Liver (tissue), 9 donors: Measurements from ENCODE around the gene AKNA. TPM values are rescaled to one million over a fixed set of nuclear protein-coding genes. Genes with fewer than 3 reads are reported as not detected.

ENCODE experiments used
- DNase-seq: peaks from one replicate; pipeline ENCODE4 v3.0.0-alpha.2; 2017; ENCODE audit warnings: low spot score
- H3K27ac ChIP-seq, 2 donors: one replicate each; pipeline ENCODE4 v1.7.0; 2013; ENCODE audit warnings: inconsistent platforms in 2 of 2, low read length in 2 of 2, control low read depth in 1 of 2, low read depth in 1 of 2, mild to moderate bottlenecking in 1 of 2
- H3K27me3 ChIP-seq, 4 donors: one replicate each; pipeline versions ENCODE4 v1.6.1 to v1.7.0; 2013; ENCODE audit warnings: low read length in 3 of 4, inconsistent platforms in 1 of 4, mild to moderate bottlenecking in 1 of 4, moderate library complexity in 1 of 4; ENCODE audit not compliant: control insufficient read depth in 4 of 4, insufficient read depth in 4 of 4
- H3K36me3 ChIP-seq, 4 donors: one replicate each; pipeline versions ENCODE4 v1.6.1 to v1.7.0; 2013; ENCODE audit warnings: low read length in 3 of 4, mild to moderate bottlenecking in 3 of 4, low read depth in 1 of 4, moderate library complexity in 1 of 4; ENCODE audit not compliant: control insufficient read depth in 4 of 4, insufficient read depth in 3 of 4
- H3K4me1 ChIP-seq, 4 donors: one replicate each; pipeline versions ENCODE4 v1.6.1 to v1.7.0; 2013; ENCODE audit warnings: low read length in 3 of 4, mild to moderate bottlenecking in 3 of 4, moderate library complexity in 1 of 4; ENCODE audit not compliant: control insufficient read depth in 4 of 4, insufficient read depth in 4 of 4
- H3K4me3 ChIP-seq, 3 donors: one replicate each; pipeline versions ENCODE4 v1.6.1 to v1.7.0; 2013; ENCODE audit warnings: low read length in 3 of 3, control low read depth in 1 of 3, low read depth in 1 of 3, mild to moderate bottlenecking in 1 of 3
- H3K9ac ChIP-seq, 2 donors: one replicate each; pipeline ENCODE4 v1.7.0; 2013; ENCODE audit warnings: low read length in 2 of 2, mild to moderate bottlenecking in 2 of 2, moderate library complexity in 2 of 2, control low read depth in 1 of 2, low read depth in 1 of 2
- H3K9me3 ChIP-seq, 4 donors: one replicate each; pipeline versions ENCODE4 v1.6.1 to v1.7.0; 2013; ENCODE audit warnings: low read length in 3 of 4; ENCODE audit not compliant: control insufficient read depth in 4 of 4
- CTCF ChIP-seq: fragments of 150-350 bp; IDR thresholded peaks from 2 replicates; pipeline ENCODE4 v1.5.1; 2017; ENCODE audit warnings: improper control_type of control experiment, low read depth, low read length; ENCODE audit not compliant: missing input control
- EGR1 ChIP-seq, 2 donors: IDR thresholded peaks; 2 replicates each; pipeline ENCODE4 v1.6.1; 2016 to 2018; ENCODE audit warnings: antibody characterized with exemption in 2 of 2, low read depth in 2 of 2
- FOXA1 ChIP-seq: IDR thresholded peaks from 2 replicates; pipeline ENCODE4 v1.6.1; 2016; ENCODE audit warnings: antibody characterized with exemption
- FOXA2 ChIP-seq: IDR thresholded peaks from 2 replicates; pipeline ENCODE4 v1.6.1; 2016; ENCODE audit warnings: antibody characterized with exemption
- GABPA ChIP-seq, 2 donors: IDR thresholded peaks in 1 of 2; conservative IDR thresholded peaks in 1 of 2; 2 replicates each; pipeline ENCODE4 v1.6.1; 2016; ENCODE audit warnings: antibody characterized with exemption in 2 of 2, mild to moderate bottlenecking in 1 of 2, moderate library complexity in 1 of 2
- HNF4A ChIP-seq, 2 donors: conservative IDR thresholded peaks; 2 replicates each; pipeline ENCODE4 v1.6.1; 2016; ENCODE audit warnings: antibody characterized with exemption in 2 of 2, mild to moderate bottlenecking in 2 of 2
- HNF4G ChIP-seq: IDR thresholded peaks from 2 replicates; pipeline ENCODE4 v1.6.1; 2016; ENCODE audit warnings: antibody characterized with exemption
- MAX ChIP-seq: IDR thresholded peaks from 2 replicates; pipeline ENCODE4 v1.6.1; 2016; ENCODE audit warnings: antibody characterized with exemption
- NR2F2 ChIP-seq: IDR thresholded peaks from 2 replicates; pipeline ENCODE4 v1.6.1; 2016; ENCODE audit warnings: antibody characterized with exemption
- RAD21 ChIP-seq, 2 donors: IDR thresholded peaks; 2 replicates each; pipeline ENCODE4 v1.6.1; 2016; ENCODE audit warnings: antibody characterized with exemption in 2 of 2, mild to moderate bottlenecking in 2 of 2
- REST ChIP-seq: IDR thresholded peaks from 2 replicates; pipeline ENCODE4 v1.6.1; 2016; ENCODE audit warnings: antibody characterized with exemption, mild to moderate bottlenecking
- RXRA ChIP-seq, 2 donors: IDR thresholded peaks; 2 replicates each; pipeline ENCODE4 v1.6.1; 2017 to 2018; ENCODE audit warnings: antibody characterized with exemption in 2 of 2, mild to moderate bottlenecking in 1 of 2
- TAF1 ChIP-seq: conservative IDR thresholded peaks from 2 replicates; pipeline ENCODE4 v1.6.1; 2016; ENCODE audit warnings: antibody characterized with exemption, mild to moderate bottlenecking
- YY1 ChIP-seq: IDR thresholded peaks from 2 replicates; pipeline ENCODE4 v1.6.1; 2016; ENCODE audit warnings: antibody characterized with exemption, mild to moderate bottlenecking
- WGBS: extraction: QIAGEN DNeasy Blood & Tissue Kit; methylation state at CpG from one replicate; pipeline ENCODE4 v1.1.7; 2013; 5-methylcytosine and 5-hydroxymethylcytosine counted together
- polyA plus RNA-seq, 2 donors: library from polyadenylated mRNA; stranded (reverse) in 1 of 2; unstranded in 1 of 2; fragments of 200-250 nt in 1 of 2; fragments of >200 nt in 1 of 2; fragmentation: Nextera tagmentation in 1 of 2; extraction: Ambion mirVana in 1 of 2; gene quantifications; one replicate each; pipeline versions ENCODE4 v1.2.1 to v1.2.3, GENCODE V29; 2013 to 2015
- total RNA-seq, 2 donors: library from RNA; depleted of rRNA; stranded (reverse); fragments of >200 nt; gene quantifications; one replicate each; pipeline ENCODE4 v1.2.3, GENCODE V29; 2014
- TF ChIP-seq, protein P1 (sequence below): IDR thresholded peaks from 2 replicates; pipeline ENCODE4 v1.6.1; 2016; ENCODE audit warnings: antibody characterized with exemption
- TF ChIP-seq, protein P2 (sequence below): IDR thresholded peaks from 2 replicates; pipeline ENCODE4 v1.6.1; 2016; ENCODE audit warnings: antibody characterized with exemption
- donor health status: healthy.
- donor health status: healthy.
- donor health status: healthy.
- donor health status: healthy.
- donor health status: healthy.

Gene AKNA
- total and polyA plus RNA-seq, 4 donors: 4.2 to 31.7 (median 6.9) TPM

GRCh38 chr9:114367366-114367765, 20.4 kb downstream of the AKNA start:
- H3K4me1 ChIP-seq: peaks cover 3 to 34% (median 31%) of the 10 kb centered on the region in 4 donors
- no peaks in the 10 kb centered on the region for H3K27me3 ChIP-seq
- WGBS: 91% methylated on average over 6 of the region's 6 CpGs
- no peak for DNase-seq
- no peak overlapping the region for H3K9ac ChIP-seq
- peak overlapping the region; percentile 10 to 65 for H3K27ac ChIP-seq
- peaks cover 6 to 19% (median 11%) of the 10 kb centered on the region in 4 donors for H3K36me3 ChIP-seq
- no peak overlapping the region for H3K4me3 ChIP-seq
- no peaks in the 10 kb centered on the region for H3K9me3 ChIP-seq
- TF ChIP-seq EGR1 (IDR thresholded peaks at IDR 0.05; ENCODE audit: low read depth in 2 of 2): no peak
- TF ChIP-seq GABPA (IDR thresholded peaks at IDR 0.05 in 1 of 2, conservative IDR thresholded peaks at IDR 0.05 in 1 of 2): no peak

DNA sequence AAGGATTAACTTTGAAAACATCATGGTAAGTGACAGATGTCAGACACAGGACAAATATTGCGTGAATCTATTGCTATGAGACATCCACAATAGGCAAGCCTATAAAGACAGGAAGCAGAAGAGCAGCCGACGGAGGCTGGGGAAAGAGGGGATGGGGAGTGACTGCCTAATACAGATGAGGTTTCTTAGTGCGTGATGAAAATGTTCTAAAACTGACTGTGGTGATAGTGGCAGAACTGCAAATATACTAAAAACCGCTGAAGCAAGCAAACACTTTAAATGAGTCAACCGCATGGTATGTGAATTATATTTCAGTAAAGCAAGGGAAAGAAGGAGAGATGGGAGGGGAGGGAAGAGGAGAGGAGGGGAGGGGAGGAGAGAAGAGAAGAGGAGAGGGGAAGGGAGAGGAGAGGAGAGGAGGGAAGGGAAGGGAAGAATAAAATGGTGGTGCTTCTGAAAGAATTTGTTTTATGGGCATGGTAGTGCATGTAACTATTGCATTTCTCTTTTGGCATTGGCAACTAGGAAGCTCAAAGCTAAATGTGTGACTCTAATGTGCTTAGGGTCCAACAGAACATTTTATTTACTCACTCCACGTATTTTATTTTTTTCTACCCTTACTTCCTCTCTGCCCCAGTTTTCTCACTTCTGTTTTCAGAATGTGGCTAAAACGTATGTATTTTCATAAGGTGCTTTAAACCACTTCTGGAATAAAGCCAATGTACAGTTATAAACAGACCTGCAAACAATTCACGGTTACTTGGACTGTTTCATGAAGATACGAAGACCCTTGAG, 21.3 kb downstream of the AKNA start:
- DNase-seq: no peak
- peak overlapping the region; percentile 62 to 65 for H3K27ac ChIP-seq
- H3K36me3 ChIP-seq: peaks cover 7 to 25% (median 18%) of the 10 kb centered on the region in 4 donors
- H3K9ac ChIP-seq: peak overlapping the region in 1 of 2 donors; percentile 26
- no peak for TF ChIP-seq GABPA (IDR thresholded peaks at IDR 0.05 in 1 of 2, conservative IDR thresholded peaks at IDR 0.05 in 1 of 2)
- TF ChIP-seq RAD21 (IDR thresholded peaks at IDR 0.05): no peak
- no peak for TF ChIP-seq CTCF
- no peak for TF ChIP-seq RXRA (IDR thresholded peaks at IDR 0.05)
- TF ChIP-seq, protein P1, sequence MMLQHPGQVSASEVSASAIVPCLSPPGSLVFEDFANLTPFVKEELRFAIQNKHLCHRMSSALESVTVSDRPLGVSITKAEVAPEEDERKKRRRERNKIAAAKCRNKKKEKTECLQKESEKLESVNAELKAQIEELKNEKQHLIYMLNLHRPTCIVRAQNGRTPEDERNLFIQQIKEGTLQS: no peak
- no peak for TF ChIP-seq NR2F2
- TF ChIP-seq, protein P2, sequence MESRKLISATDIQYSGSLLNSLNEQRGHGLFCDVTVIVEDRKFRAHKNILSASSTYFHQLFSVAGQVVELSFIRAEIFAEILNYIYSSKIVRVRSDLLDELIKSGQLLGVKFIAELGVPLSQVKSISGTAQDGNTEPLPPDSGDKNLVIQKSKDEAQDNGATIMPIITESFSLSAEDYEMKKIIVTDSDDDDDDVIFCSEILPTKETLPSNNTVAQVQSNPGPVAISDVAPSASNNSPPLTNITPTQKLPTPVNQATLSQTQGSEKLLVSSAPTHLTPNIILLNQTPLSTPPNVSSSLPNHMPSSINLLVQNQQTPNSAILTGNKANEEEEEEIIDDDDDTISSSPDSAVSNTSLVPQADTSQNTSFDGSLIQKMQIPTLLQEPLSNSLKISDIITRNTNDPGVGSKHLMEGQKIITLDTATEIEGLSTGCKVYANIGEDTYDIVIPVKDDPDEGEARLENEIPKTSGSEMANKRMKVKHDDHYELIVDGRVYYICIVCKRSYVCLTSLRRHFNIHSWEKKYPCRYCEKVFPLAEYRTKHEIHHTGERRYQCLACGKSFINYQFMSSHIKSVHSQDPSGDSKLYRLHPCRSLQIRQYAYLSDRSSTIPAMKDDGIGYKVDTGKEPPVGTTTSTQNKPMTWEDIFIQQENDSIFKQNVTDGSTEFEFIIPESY: no peak
- no peak overlapping the region for H3K4me3 ChIP-seq
- WGBS: 56% methylated on average over 10 of the region's 10 CpGs
- peaks cover 3 to 34% (median 31%) of the 10 kb centered on the region in 4 donors for H3K4me1 ChIP-seq
- H3K27me3 ChIP-seq: no peaks in the 10 kb centered on the region
- H3K9me3 ChIP-seq: no peaks in the 10 kb centered on the region

DNA sequence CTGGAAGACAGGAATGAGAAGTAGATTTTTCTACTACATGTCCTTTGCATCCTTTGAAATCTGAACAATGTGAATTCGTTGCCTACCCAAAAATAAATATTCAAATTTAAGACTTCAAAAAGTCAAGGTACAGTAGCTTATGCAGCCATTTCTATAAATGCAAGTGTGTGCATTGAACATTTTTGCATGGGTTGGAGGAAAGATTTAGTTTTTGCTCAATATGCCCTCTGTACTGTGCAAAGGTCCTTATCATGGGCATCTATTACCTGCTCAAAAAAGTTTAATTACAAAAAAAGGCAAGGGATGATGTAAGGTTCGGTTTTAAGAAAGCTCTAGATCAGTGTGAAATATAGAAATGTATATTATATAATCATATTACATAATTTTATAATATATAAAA, 22.6 kb downstream of the AKNA start:
- DNase-seq: no peak
- no peaks in the 10 kb centered on the region for H3K27me3 ChIP-seq
- peaks cover 3 to 34% (median 31%) of the 10 kb centered on the region in 4 donors for H3K4me1 ChIP-seq
- peaks cover 5 to 37% (median 26%) of the 10 kb centered on the region in 4 donors for H3K36me3 ChIP-seq
- no peak overlapping the region for H3K9ac ChIP-seq
- 46% methylated on average over 2 of the region's 2 CpGs for WGBS
- H3K4me3 ChIP-seq: no peak overlapping the region
- peak overlapping the region in 1 of 2 donors; percentile 82 for H3K27ac ChIP-seq
- H3K9me3 ChIP-seq: no peaks in the 10 kb centered on the region
- TF ChIP-seq TAF1: no peak
- TF ChIP-seq FOXA2: peak; percentile 15
- no peak for TF ChIP-seq GABPA (IDR thresholded peaks at IDR 0.05 in 1 of 2, conservative IDR thresholded peaks at IDR 0.05 in 1 of 2)
- no peak for TF ChIP-seq YY1
- TF ChIP-seq FOXA1: no peak
- TF ChIP-seq, protein P1: peak; percentile 39
- peak; percentile 42 to 71 for TF ChIP-seq RXRA (IDR thresholded peaks at IDR 0.05)
- TF ChIP-seq HNF4A (conservative IDR thresholded peaks at IDR 0.05): peak; percentile 97 to 98
- TF ChIP-seq REST: peak; percentile 17
- TF ChIP-seq NR2F2: no peak
- peak; percentile 88 for TF ChIP-seq HNF4G
- no peak for TF ChIP-seq RAD21 (IDR thresholded peaks at IDR 0.05)
- TF ChIP-seq MAX: peak; percentile 34
- no peak for TF ChIP-seq EGR1 (IDR thresholded peaks at IDR 0.05; ENCODE audit: low read depth in 2 of 2)
